ENCODE measurements around the gene PLEKHA1.

- no peak for TF ChIP-seq POLR2A (IDR thresholded peaks at IDR 0.05; ENCODE audit: low read length)
- no peak for TF ChIP-seq GATA1 (IDR thresholded peaks at IDR 0.05; ENCODE audit: low read depth, low read length)
Measured at GRCh38 chr10:122390679-122391078, 16.2 kb downstream of the PLEKHA1 start.

Data from erythroblast (primary cell).